HCT116 (cell line): ENCODE results near the gene GUCY2C. TPM values are rescaled to one million over a fixed set of nuclear protein-coding genes. Genes with fewer than 3 reads are reported as not detected.

Experiments used
- ATAC-seq: fragments of 200-7000 bp; cut with Tn5 transposase; 2 replicates; pipeline ENCODE4 v1.9.1; 2020; ENCODE audit warnings: mild to moderate bottlenecking, moderate library complexity
- BruUV-seq: library from RNA; stranded (reverse); fragments of 400-500 nt; replicated peaks from 2 replicates; lab custom pipeline; 2021; lab: Mats Ljungman, UMichigan
- CTCF ChIA-PET: fragments of 300-600 bp; sonication (Branson Sonifier 250); formaldehyde crosslinking; loops from one replicate; lab custom pipeline; 2021; ENCODE audit warnings: antibody characterized with exemption; lab: Charles Lee
- POLR2A ChIA-PET: fragments of 300-600, 350-600 bp; sonication (Branson Sonifier 250); formaldehyde crosslinking; loops from one replicate; lab custom pipeline; 2021; ENCODE audit warnings: antibody characterized with exemption; lab: Charles Lee
- RAD21 ChIA-PET, 2 experiments: fragments of 300-600 bp; sonication (Branson Sonifier 250); formaldehyde crosslinking; loops; one replicate each; lab custom pipeline; 2023; ENCODE audit warnings: low total read pairs in 2 of 2; ENCODE audit not compliant: uncharacterized antibody in 2 of 2, unreplicated experiment in 2 of 2, low non-redundant PET in 1 of 2; lab: Charles Lee
- DNase-seq: peaks from one replicate; pipeline ENCODE4 v3.0.0-alpha.2; 2010; ENCODE audit warnings: low read depth, low spot score
- H2AFZ ChIP-seq: fragments of 200-600 bp; shearing (Covaris generic), sonication (generic); 2 replicates; pipeline ENCODE4 v1.6.1; 2017; ENCODE audit warnings: low read depth, mixed run types, mixed read lengths, antibody characterized with exemption, low read length; ENCODE audit not compliant: poor library complexity, severe bottlenecking
- H3K27ac ChIP-seq: 2 replicates; pipeline ENCODE4 v1.5.1; 2012; ENCODE audit warnings: low read depth, low read length
- H3K27me3 ChIP-seq: fragments of 200-600 bp; sonication (generic); 2 replicates; pipeline ENCODE4 v1.6.1; 2016; ENCODE audit warnings: mixed run types, low read length, mixed read lengths; ENCODE audit not compliant: insufficient read depth
- H3K36me3 ChIP-seq, 2 experiments: fragments of 200-500 bp in 1 of 2; fragments of 200-600 bp in 1 of 2; sonication (Bioruptor generic) in 1 of 2; sonication (generic) in 1 of 2; 2 replicates each; pipeline versions ENCODE4 v1.5.1 to v1.6.1; 2014 to 2016; ENCODE audit warnings: low read length in 2 of 2, inconsistent platforms in 1 of 2, mixed read lengths in 1 of 2, mixed run types in 1 of 2; ENCODE audit not compliant: insufficient read depth in 2 of 2, control insufficient read depth in 1 of 2
- H3K4me1 ChIP-seq, 2 experiments: fragments of 200-600 bp in 1 of 2; sonication (generic) in 1 of 2; 2 replicates each; pipeline versions ENCODE4 v1.5.1 to v1.6.1; 2012 to 2017; ENCODE audit warnings: low read length in 2 of 2, inconsistent platforms in 1 of 2, mild to moderate bottlenecking in 1 of 2, mixed read lengths in 1 of 2, mixed run types in 1 of 2, moderate library complexity in 1 of 2; ENCODE audit not compliant: insufficient read depth in 2 of 2, control insufficient read depth in 1 of 2
- H3K4me2 ChIP-seq: fragments of 200-600 bp; sonication (generic); 2 replicates; pipeline ENCODE4 v1.6.1; 2017; ENCODE audit warnings: mixed run types, low read length, mixed read lengths
- H3K4me3 ChIP-seq, 2 experiments: fragments of 200-600 bp in 1 of 2; sonication (generic) in 1 of 2; replicated peaks in 1 of 2; 2 replicates each; pipeline ENCODE4 v1.5.1; 2011 to 2016; ENCODE audit warnings: low read length in 2 of 2, control low read depth in 1 of 2, low read depth in 1 of 2, mild to moderate bottlenecking in 1 of 2, mixed read lengths in 1 of 2, mixed run types in 1 of 2
- H3K79me2 ChIP-seq: fragments of 200-600 bp; sonication (generic); 2 replicates; pipeline ENCODE4 v1.6.1; 2017; ENCODE audit warnings: mild to moderate bottlenecking, mixed run types, low read length, moderate library complexity, mixed read lengths; ENCODE audit not compliant: insufficient read depth
- H3K9ac ChIP-seq: fragments of 200-600 bp; sonication (generic); 2 replicates; pipeline ENCODE4 v1.6.1; 2016; ENCODE audit warnings: low read length, mixed read lengths
- H3K9me2 ChIP-seq: fragments of 200-600 bp; sonication (generic), shearing (Covaris generic); 2 replicates; pipeline ENCODE4 v1.6.1; 2017; ENCODE audit warnings: mixed run types, mild to moderate bottlenecking, moderate library complexity; ENCODE audit not compliant: insufficient read depth
- H3K9me3 ChIP-seq, 2 experiments: fragments of 200-500 bp in 1 of 2; fragments of 200-600 bp in 1 of 2; sonication (Bioruptor generic) in 1 of 2; sonication (generic) in 1 of 2; 2 replicates each; pipeline ENCODE4 v1.6.1; 2014 to 2017; ENCODE audit warnings: low read length in 2 of 2, mixed read lengths in 2 of 2, inconsistent platforms in 1 of 2, low read depth in 1 of 2, mild to moderate bottlenecking in 1 of 2, mixed run types in 1 of 2, moderate library complexity in 1 of 2; ENCODE audit not compliant: control insufficient read depth in 1 of 2, insufficient read depth in 1 of 2
- H4K20me1 ChIP-seq: fragments of 200-600 bp; sonication (generic), shearing (Covaris generic); 2 replicates; pipeline ENCODE4 v1.6.1; 2017; ENCODE audit warnings: mixed run types, mild to moderate bottlenecking, moderate library complexity; ENCODE audit not compliant: insufficient read depth
- ATF3 ChIP-seq: IDR thresholded peaks from 2 replicates; pipeline ENCODE4 v1.6.1; 2012
- CBX3 ChIP-seq: IDR thresholded peaks from 2 replicates; pipeline ENCODE4 v1.6.1; 2012; ENCODE audit warnings: low read depth
- CEBPB ChIP-seq: IDR thresholded peaks from 2 replicates; pipeline ENCODE4 v1.6.1; 2012; ENCODE audit warnings: low read depth
- CTCF ChIP-seq, 3 experiments: fragments of 200-600 bp in 1 of 3; sonication (generic) in 1 of 3; IDR thresholded peaks in 2 of 3; conservative IDR thresholded peaks in 1 of 3; 2 replicates each; pipeline ENCODE4 v1.5.1; 2012 to 2017; ENCODE audit warnings: low read depth in 2 of 3, low read length in 2 of 3, antibody characterized with exemption in 1 of 3, borderline replicate concordance in 1 of 3, control low read depth in 1 of 3, mild to moderate bottlenecking in 1 of 3, mixed read lengths in 1 of 3, mixed run types in 1 of 3, moderate library complexity in 1 of 3; ENCODE audit not compliant: insufficient read depth in 1 of 3
- EGR1 ChIP-seq: IDR thresholded peaks from 2 replicates; pipeline ENCODE4 v1.6.1; 2012; ENCODE audit warnings: low read depth
- ELF1 ChIP-seq: IDR thresholded peaks from 2 replicates; pipeline ENCODE4 v1.6.1; 2012; ENCODE audit warnings: low read depth, borderline replicate concordance
- EZH2 ChIP-seq: fragments of 200-600 bp; sonication (generic); IDR thresholded peaks from 2 replicates; pipeline ENCODE4 v1.6.1; 2017; ENCODE audit warnings: antibody characterized with exemption, mixed run types
- EZH2phosphoT487 ChIP-seq: fragments of 200-600 bp; IDR thresholded peaks from 2 replicates; pipeline ENCODE4 v1.6.1; 2018; ENCODE audit warnings: antibody characterized with exemption, borderline replicate concordance
- FOSL1 ChIP-seq: IDR thresholded peaks from 2 replicates; pipeline ENCODE4 v1.6.1; 2012; ENCODE audit warnings: low read depth
- JUND ChIP-seq: IDR thresholded peaks from 2 replicates; pipeline ENCODE4 v1.6.1; 2012
- POLR2A ChIP-seq: IDR thresholded peaks from 2 replicates; pipeline ENCODE4 v1.7.0; 2011; ENCODE audit warnings: borderline replicate concordance; ENCODE audit not compliant: insufficient read depth, insufficient read length; ENCODE audit errors: extremely low read depth
- POLR2AphosphoS5 ChIP-seq: IDR thresholded peaks from 2 replicates; pipeline ENCODE4 v1.6.1; 2011; ENCODE audit warnings: mild to moderate bottlenecking, low read depth, low read length, moderate library complexity
- RAD21 ChIP-seq: IDR thresholded peaks from 2 replicates; pipeline ENCODE4 v1.6.1; 2012; ENCODE audit warnings: low read depth, mild to moderate bottlenecking
- SIN3A ChIP-seq: IDR thresholded peaks from 2 replicates; pipeline ENCODE4 v1.6.1; 2012; ENCODE audit warnings: low read depth
- SP1 ChIP-seq: IDR thresholded peaks from 2 replicates; pipeline ENCODE4 v1.6.1; 2012; ENCODE audit warnings: low read depth
- SRF ChIP-seq: IDR thresholded peaks from 2 replicates; pipeline ENCODE4 v1.6.1; 2012; ENCODE audit warnings: low read depth
- TCF7L2 ChIP-seq: IDR thresholded peaks from 2 replicates; pipeline ENCODE4 v1.7.0; 2011; ENCODE audit warnings: borderline replicate concordance, inconsistent platforms; ENCODE audit not compliant: insufficient read depth, insufficient read length; ENCODE audit errors: extremely low read depth
- YY1 ChIP-seq: IDR thresholded peaks from 2 replicates; pipeline ENCODE4 v1.6.1; 2011; ENCODE audit warnings: low read length, low read depth, moderate library complexity, mild to moderate bottlenecking; ENCODE audit not compliant: insufficient replicate concordance; ENCODE audit errors: extremely low read depth
- ZFX ChIP-seq: fragments of 450-650 bp; IDR thresholded peaks from 2 replicates; pipeline ENCODE4 v1.6.1; 2017
- intact Hi-C: fragments of 100-400 bp; cut with micrococcal nuclease; formaldehyde crosslinking; loops from 2 replicates; pipeline ENCODE4 v1.10.0; 2022
- total RNA-seq: library from RNA; stranded (reverse); gene quantifications from one replicate; pipeline ENCODE4 v1.2.1, GENCODE V29; 2021; ENCODE audit not compliant: unreplicated experiment
- TF ChIP-seq, protein P1 (sequence below): IDR thresholded peaks from 2 replicates; pipeline ENCODE4 v1.6.1; 2012; ENCODE audit warnings: low read depth

Gene GUCY2C
- total RNA-seq, 1 experiment from 2014 or later = not detected

DNA sequence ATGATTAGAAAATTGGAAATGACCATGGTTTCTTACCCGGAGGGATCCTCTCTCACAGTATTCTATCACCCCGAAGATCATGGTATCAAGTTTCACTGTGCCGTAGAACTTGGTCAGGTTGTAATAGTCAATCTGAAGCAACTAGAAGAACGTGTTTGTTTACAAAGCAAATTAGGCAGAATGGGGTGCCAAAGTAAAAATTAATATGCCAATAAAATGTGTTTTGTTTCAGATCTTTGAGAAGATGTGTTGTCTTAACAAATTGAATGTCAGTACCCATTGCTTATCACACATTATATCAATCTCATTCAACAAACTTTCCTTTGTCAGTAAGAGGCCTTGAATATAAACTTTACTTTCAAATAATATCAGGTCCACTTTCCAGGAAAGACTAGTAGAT lies 45.0 kb downstream of the GUCY2C start:
- no peaks in the 10 kb centered on the region for H3K27me3 ChIP-seq
- ChIA-PET POLR2A (no interaction called here), CTCF (no interaction called here)
- H3K4me1 ChIP-seq = no peaks in the 10 kb centered on the region
- no peaks in the 10 kb centered on the region for H3K36me3 ChIP-seq
- intact Hi-C loops = no loop called here
- H3K79me2 ChIP-seq = no peaks in the 10 kb centered on the region
- TF ChIP-seq, protein P1, sequence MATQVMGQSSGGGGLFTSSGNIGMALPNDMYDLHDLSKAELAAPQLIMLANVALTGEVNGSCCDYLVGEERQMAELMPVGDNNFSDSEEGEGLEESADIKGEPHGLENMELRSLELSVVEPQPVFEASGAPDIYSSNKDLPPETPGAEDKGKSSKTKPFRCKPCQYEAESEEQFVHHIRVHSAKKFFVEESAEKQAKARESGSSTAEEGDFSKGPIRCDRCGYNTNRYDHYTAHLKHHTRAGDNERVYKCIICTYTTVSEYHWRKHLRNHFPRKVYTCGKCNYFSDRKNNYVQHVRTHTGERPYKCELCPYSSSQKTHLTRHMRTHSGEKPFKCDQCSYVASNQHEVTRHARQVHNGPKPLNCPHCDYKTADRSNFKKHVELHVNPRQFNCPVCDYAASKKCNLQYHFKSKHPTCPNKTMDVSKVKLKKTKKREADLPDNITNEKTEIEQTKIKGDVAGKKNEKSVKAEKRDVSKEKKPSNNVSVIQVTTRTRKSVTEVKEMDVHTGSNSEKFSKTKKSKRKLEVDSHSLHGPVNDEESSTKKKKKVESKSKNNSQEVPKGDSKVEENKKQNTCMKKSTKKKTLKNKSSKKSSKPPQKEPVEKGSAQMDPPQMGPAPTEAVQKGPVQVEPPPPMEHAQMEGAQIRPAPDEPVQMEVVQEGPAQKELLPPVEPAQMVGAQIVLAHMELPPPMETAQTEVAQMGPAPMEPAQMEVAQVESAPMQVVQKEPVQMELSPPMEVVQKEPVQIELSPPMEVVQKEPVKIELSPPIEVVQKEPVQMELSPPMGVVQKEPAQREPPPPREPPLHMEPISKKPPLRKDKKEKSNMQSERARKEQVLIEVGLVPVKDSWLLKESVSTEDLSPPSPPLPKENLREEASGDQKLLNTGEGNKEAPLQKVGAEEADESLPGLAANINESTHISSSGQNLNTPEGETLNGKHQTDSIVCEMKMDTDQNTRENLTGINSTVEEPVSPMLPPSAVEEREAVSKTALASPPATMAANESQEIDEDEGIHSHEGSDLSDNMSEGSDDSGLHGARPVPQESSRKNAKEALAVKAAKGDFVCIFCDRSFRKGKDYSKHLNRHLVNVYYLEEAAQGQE = no peak
- TF ChIP-seq CTCF (IDR thresholded peaks at IDR 0.05 in 2 of 3, conservative IDR thresholded peaks at IDR 0.05 in 1 of 3; ENCODE audit: borderline replicate concordance in 1 of 3, insufficient read depth in 1 of 3, low read depth in 2 of 3, low read length in 2 of 3) (no peak), CEBPB (no peak), SRF (no peak), SIN3A (no peak), RAD21 (no peak), TCF7L2 (no peak), EZH2 (no peak), ATF3 (no peak), ELF1 (no peak), POLR2AphosphoS5 (no peak), POLR2A (no peak), YY1 (no peak), ZFX (no peak), EGR1 (no peak), CBX3 (no peak), JUND (no peak), EZH2phosphoT487 (no peak), SP1 (no peak), FOSL1 (no peak)
- TF ChIP-seq, all 23 proteins: peak for 0
- no peaks in the 10 kb centered on the region for H3K9me3 ChIP-seq
- no peak overlapping the region for H3K4me3 ChIP-seq
- RAD21 ChIA-PET = no interaction called here
- ATAC-seq (no peak), DNase-seq (no peak)
- no peak overlapping the region for H3K4me2 ChIP-seq
- no peaks in the 10 kb centered on the region for H4K20me1 ChIP-seq
- BruUV-seq = no TSS peak
- H3K9ac ChIP-seq = no peak overlapping the region
- H3K27ac ChIP-seq = no peak overlapping the region
- no peaks in the 10 kb centered on the region for H3K9me2 ChIP-seq
- no peak overlapping the region for H2AFZ ChIP-seq
